ENCODE results near the gene ELOVL2.

DNA sequence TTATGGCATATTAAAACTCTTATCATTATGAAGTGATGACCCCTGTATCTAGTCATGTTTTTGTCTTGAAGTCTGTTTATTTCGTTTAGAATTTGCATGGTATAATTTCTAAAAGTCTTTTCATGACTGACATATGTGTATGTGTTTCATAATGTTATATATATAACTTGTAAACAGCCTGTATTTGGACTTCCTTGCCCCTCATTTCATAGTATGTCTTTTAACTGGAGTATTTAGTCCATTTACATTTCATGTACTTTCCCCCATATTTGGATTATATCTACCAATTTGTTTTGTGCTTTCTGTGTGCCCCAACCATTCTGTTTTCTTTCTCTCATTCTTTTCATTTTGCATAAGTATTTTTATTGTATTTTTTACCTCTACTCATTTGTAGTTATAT, 98.3 kb downstream of the ELOVL2 start:
- TF ChIP-seq, protein P1, sequence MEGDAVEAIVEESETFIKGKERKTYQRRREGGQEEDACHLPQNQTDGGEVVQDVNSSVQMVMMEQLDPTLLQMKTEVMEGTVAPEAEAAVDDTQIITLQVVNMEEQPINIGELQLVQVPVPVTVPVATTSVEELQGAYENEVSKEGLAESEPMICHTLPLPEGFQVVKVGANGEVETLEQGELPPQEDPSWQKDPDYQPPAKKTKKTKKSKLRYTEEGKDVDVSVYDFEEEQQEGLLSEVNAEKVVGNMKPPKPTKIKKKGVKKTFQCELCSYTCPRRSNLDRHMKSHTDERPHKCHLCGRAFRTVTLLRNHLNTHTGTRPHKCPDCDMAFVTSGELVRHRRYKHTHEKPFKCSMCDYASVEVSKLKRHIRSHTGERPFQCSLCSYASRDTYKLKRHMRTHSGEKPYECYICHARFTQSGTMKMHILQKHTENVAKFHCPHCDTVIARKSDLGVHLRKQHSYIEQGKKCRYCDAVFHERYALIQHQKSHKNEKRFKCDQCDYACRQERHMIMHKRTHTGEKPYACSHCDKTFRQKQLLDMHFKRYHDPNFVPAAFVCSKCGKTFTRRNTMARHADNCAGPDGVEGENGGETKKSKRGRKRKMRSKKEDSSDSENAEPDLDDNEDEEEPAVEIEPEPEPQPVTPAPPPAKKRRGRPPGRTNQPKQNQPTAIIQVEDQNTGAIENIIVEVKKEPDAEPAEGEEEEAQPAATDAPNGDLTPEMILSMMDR (IDR thresholded peaks at IDR 0.05; ENCODE audit: borderline replicate concordance, extremely low read depth, low read length, poor library complexity, severe bottlenecking), result no peak
- TF ChIP-seq EZH2 (IDR thresholded peaks at IDR 0.05; ENCODE audit: borderline replicate concordance, low read depth, low read length, severe bottlenecking), result no peak

All from DND-41 (cell line).